Loucy (cell line): ENCODE data around the gene KIAA0825.

ENCODE experiments used
- H2AFZ ChIP-seq: fragments of 200-600 bp; sonication (generic); 2 replicates; pipeline ENCODE4 v1.6.0; 2016; ENCODE audit warnings: antibody characterized with exemption, mild to moderate bottlenecking, low read length, moderate library complexity
- H3F3A ChIP-seq: fragments of 200-600 bp; 2 replicates; pipeline ENCODE4 v1.6.0; 2016; ENCODE audit warnings: antibody characterized with exemption, low read depth, mild to moderate bottlenecking
- H3K27me3 ChIP-seq: fragments of 200-600 bp; sonication (generic); 2 replicates; pipeline ENCODE4 v1.6.1; 2014; ENCODE audit warnings: low read length, mild to moderate bottlenecking; ENCODE audit not compliant: insufficient read depth, poor library complexity, severe bottlenecking
- H3K36me3 ChIP-seq: fragments of 200-600 bp; sonication (generic); 2 replicates; pipeline ENCODE4 v1.6.1; 2016; ENCODE audit warnings: low read length; ENCODE audit not compliant: insufficient read depth
- H3K4me1 ChIP-seq: fragments of 200-600 bp; sonication (generic); 2 replicates; pipeline ENCODE4 v1.5.1; 2014; ENCODE audit warnings: low read length, mild to moderate bottlenecking; ENCODE audit not compliant: insufficient read depth, poor library complexity, severe bottlenecking
- H3K4me2 ChIP-seq: fragments of 200-600 bp; sonication (generic); 2 replicates; pipeline ENCODE4 v1.6.0; 2014; ENCODE audit warnings: antibody characterized with exemption, low read length, low read depth, mild to moderate bottlenecking; ENCODE audit not compliant: poor library complexity, severe bottlenecking
- H3K4me3 ChIP-seq: fragments of 200-600 bp; sonication (generic); 2 replicates; pipeline ENCODE4 v1.5.1; 2014; ENCODE audit warnings: low read length, mild to moderate bottlenecking, mixed read lengths; ENCODE audit not compliant: poor library complexity, severe bottlenecking
- H3K79me2 ChIP-seq: fragments of 200-600 bp; sonication (generic); 2 replicates; pipeline ENCODE4 v1.6.1; 2014; ENCODE audit warnings: low read length; ENCODE audit not compliant: insufficient read depth
- H3K9ac ChIP-seq: fragments of 200-600 bp; sonication (generic); 2 replicates; pipeline ENCODE4 v1.6.0; 2014; ENCODE audit warnings: mild to moderate bottlenecking, low read depth, low read length, moderate library complexity; ENCODE audit not compliant: poor library complexity, severe bottlenecking
- H3K9me2 ChIP-seq: fragments of 200-600 bp; sonication (generic); replicated peaks from 2 replicates; pipeline ENCODE4 v1.6.1; 2016; ENCODE audit warnings: low read depth, low read length, mixed read lengths
- H3K9me3 ChIP-seq: fragments of 200-600 bp; sonication (generic); 2 replicates; pipeline ENCODE4 v1.6.1; 2014; ENCODE audit warnings: mild to moderate bottlenecking, antibody characterized with exemption, low read length, low read depth; ENCODE audit not compliant: insufficient read depth
- H4K20me1 ChIP-seq: fragments of 200-600 bp; sonication (generic); 2 replicates; pipeline ENCODE4 v1.6.0; 2014; ENCODE audit warnings: antibody characterized with exemption, low read length, mild to moderate bottlenecking; ENCODE audit not compliant: insufficient read depth, poor library complexity, severe bottlenecking
- CTCF ChIP-seq: fragments of 200-600 bp; sonication (generic); conservative IDR thresholded peaks from 2 replicates; pipeline ENCODE4 v1.5.1; 2014; ENCODE audit warnings: mild to moderate bottlenecking, antibody characterized with exemption, low read length
- EZH2phosphoT487 ChIP-seq: fragments of 200-600 bp; IDR thresholded peaks from 2 replicates; pipeline ENCODE4 v1.6.1; 2018; ENCODE audit warnings: antibody characterized with exemption, mild to moderate bottlenecking, moderate library complexity, borderline replicate concordance

The KIAA0825 gene

GRCh38 chr5:94409440-94409839, 209.0 kb downstream of the KIAA0825 start:
- H4K20me1 ChIP-seq: no peaks in the 10 kb centered on the region
- H3K27me3 ChIP-seq: no peaks in the 10 kb centered on the region
- H3K4me2 ChIP-seq: no peak overlapping the region
- H3K9me3 ChIP-seq: no peaks in the 10 kb centered on the region
- H3K79me2 ChIP-seq: no peaks in the 10 kb centered on the region
- H2AFZ ChIP-seq: no peak overlapping the region
- no peak overlapping the region for H3K4me3 ChIP-seq
- no peaks in the 10 kb centered on the region for H3K9me2 ChIP-seq
- no peaks in the 10 kb centered on the region for H3K36me3 ChIP-seq
- no peak overlapping the region for H3K9ac ChIP-seq
- H3F3A ChIP-seq: no peaks in the 10 kb centered on the region
- TF ChIP-seq EZH2phosphoT487: no peak
- no peak for TF ChIP-seq CTCF
- H3K4me1 ChIP-seq: no peaks in the 10 kb centered on the region

GRCh38 chr5:94407023-94407422, 211.4 kb downstream of the KIAA0825 start:
- no peak overlapping the region for H3K4me3 ChIP-seq
- H3K9ac ChIP-seq: no peak overlapping the region
- no peaks in the 10 kb centered on the region for H3F3A ChIP-seq
- no peaks in the 10 kb centered on the region for H3K9me2 ChIP-seq
- no peaks in the 10 kb centered on the region for H3K36me3 ChIP-seq
- TF ChIP-seq EZH2phosphoT487: no peak
- no peak for TF ChIP-seq CTCF
- H3K27me3 ChIP-seq: no peaks in the 10 kb centered on the region
- no peaks in the 10 kb centered on the region for H3K79me2 ChIP-seq
- no peak overlapping the region for H3K4me2 ChIP-seq
- H4K20me1 ChIP-seq: no peaks in the 10 kb centered on the region
- H2AFZ ChIP-seq: no peak overlapping the region
- no peaks in the 10 kb centered on the region for H3K4me1 ChIP-seq
- no peaks in the 10 kb centered on the region for H3K9me3 ChIP-seq

DNA sequence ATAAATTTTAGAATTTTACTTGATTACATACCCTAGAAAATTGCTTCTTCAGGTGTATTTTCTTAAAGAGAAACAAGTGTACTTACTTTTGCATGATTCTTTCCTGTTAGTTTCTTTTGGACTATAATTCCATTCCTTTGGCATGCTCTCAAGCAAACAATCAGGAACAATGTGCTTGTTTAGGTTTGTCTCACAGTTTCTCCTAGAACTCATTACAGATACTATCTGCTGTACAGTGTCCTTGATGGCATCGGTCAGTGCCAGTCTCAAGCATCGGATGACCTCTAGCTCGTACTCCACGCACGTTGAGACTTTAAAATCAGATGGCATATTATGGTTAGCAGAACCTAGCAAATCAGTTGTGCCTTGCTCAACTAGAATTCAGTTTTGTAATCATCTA, 214.9 kb downstream of the KIAA0825 start:
- H3K9me2 ChIP-seq: no peaks in the 10 kb centered on the region
- H3K79me2 ChIP-seq: no peaks in the 10 kb centered on the region
- TF ChIP-seq CTCF (no peak), EZH2phosphoT487 (no peak)
- H3K27me3 ChIP-seq: no peaks in the 10 kb centered on the region
- H2AFZ ChIP-seq: no peak overlapping the region
- H3K9me3 ChIP-seq: no peaks in the 10 kb centered on the region
- H3K9ac ChIP-seq: no peak overlapping the region
- no peaks in the 10 kb centered on the region for H3K36me3 ChIP-seq
- no peaks in the 10 kb centered on the region for H3K4me1 ChIP-seq
- no peak overlapping the region for H3K4me3 ChIP-seq
- H3F3A ChIP-seq: no peaks in the 10 kb centered on the region
- H3K4me2 ChIP-seq: no peak overlapping the region
- no peaks in the 10 kb centered on the region for H4K20me1 ChIP-seq
